HepG2 (cell line): ENCODE data around the gene C16orf82. TPM values are rescaled to one million over a fixed set of nuclear protein-coding genes. Genes with fewer than 3 reads are reported as not detected.

Source experiments
- ATAC-seq: fragments of 200-7000 bp; cut with Tn5 transposase; 3 replicates; pipeline ENCODE4 v1.9.1; 2020; ENCODE audit warnings: mild to moderate bottlenecking, moderate library complexity
- BruUV-seq: library from RNA; stranded (reverse); fragments of 400-500 nt; replicated peaks from 2 replicates; lab custom pipeline; 2021; lab: Mats Ljungman, UMichigan
- CTCF ChIA-PET: fragments of 300-600 bp; formaldehyde crosslinking; extraction: SDS; loops from one replicate; lab custom pipeline; 2021; ENCODE audit warnings: low total read pairs, inconsistent platforms, low intra/inter-chr PET ratio; lab: Yijun Ruan, JAX
- POLR2A ChIA-PET: fragments of 350-600 bp; sonication (Branson Sonifier 250); formaldehyde crosslinking; loops from one replicate; lab custom pipeline; 2020; ENCODE audit warnings: antibody characterized with exemption, inconsistent platforms; lab: Yijun Ruan, JAX
- DNase-seq: peaks from one replicate; pipeline ENCODE4 v3.0.0-alpha.2; 2015; ENCODE audit warnings: low spot score
- FAIRE-seq: peaks from 3 replicates; lab custom pipeline; 2011; peaks lifted over from hg19 to GRCh38; lab: Jason Lieb, UNC
- H2AFZ ChIP-seq: one replicate; pipeline ENCODE4 v1.6.1; 2011; ENCODE audit warnings: low read length, inconsistent platforms
- H3K27ac ChIP-seq: fragments of 300-600 bp; 3 replicates; pipeline ENCODE4 v1.8.0; 2011; ENCODE audit warnings: mixed run types, mild to moderate bottlenecking, mixed read lengths, low read length, inconsistent platforms; ENCODE audit not compliant: insufficient read depth; ENCODE audit errors: extremely low read length
- H3K27me3 ChIP-seq, 2 experiments: fragments of 200-600 bp in 1 of 2; 2 replicates in 1 of 2; 3 replicates in 1 of 2; pipeline versions ENCODE4 v1.6.0 to v1.8.0; 2011; ENCODE audit warnings: low read length in 2 of 2, mild to moderate bottlenecking in 2 of 2, moderate library complexity in 2 of 2, inconsistent platforms in 1 of 2; ENCODE audit not compliant: insufficient read depth in 2 of 2, control insufficient read depth in 1 of 2
- H3K36me3 ChIP-seq, 2 experiments: fragments of 200-600 bp in 1 of 2; replicated peaks in 1 of 2; 2 replicates in 1 of 2; 3 replicates in 1 of 2; pipeline versions ENCODE4 v1.5.1 to v1.8.0; 2011; ENCODE audit warnings: low read length in 2 of 2, inconsistent platforms in 1 of 2; ENCODE audit not compliant: insufficient read depth in 2 of 2, control insufficient read depth in 1 of 2
- H3K4me1 ChIP-seq: 2 replicates; pipeline ENCODE4 v1.5.1; 2012; ENCODE audit warnings: low read length, inconsistent platforms; ENCODE audit not compliant: insufficient read depth
- H3K4me2 ChIP-seq: 2 replicates; pipeline ENCODE4 v1.6.0; 2011; ENCODE audit warnings: low read depth, low read length, inconsistent platforms
- H3K4me3 ChIP-seq, 3 experiments: fragments of 200-600 bp in 1 of 3; sonication (generic), shearing (Covaris generic) in 1 of 3; replicated peaks in 1 of 3; 2 replicates each; pipeline ENCODE4 v1.5.1; 2011 to 2016; ENCODE audit warnings: low read length in 3 of 3, inconsistent platforms in 2 of 3, low read depth in 2 of 3, mild to moderate bottlenecking in 2 of 3, control low read depth in 1 of 3, mixed read lengths in 1 of 3; ENCODE audit not compliant: insufficient read depth in 1 of 3
- H3K79me2 ChIP-seq: one replicate; pipeline ENCODE4 v1.6.1; 2011; ENCODE audit warnings: low read length, inconsistent platforms; ENCODE audit not compliant: insufficient read depth
- H3K9ac ChIP-seq: 2 replicates; pipeline ENCODE4 v1.6.0; 2011; ENCODE audit warnings: mild to moderate bottlenecking, low read depth, low read length, inconsistent platforms; ENCODE audit not compliant: insufficient read depth
- H3K9me3 ChIP-seq: 2 replicates; pipeline ENCODE4 v1.5.1; 2012; ENCODE audit warnings: mild to moderate bottlenecking, low read length
- H4K20me1 ChIP-seq: 2 replicates; pipeline ENCODE4 v1.6.0; 2011; ENCODE audit warnings: inconsistent platforms, mild to moderate bottlenecking, low read length, moderate library complexity; ENCODE audit not compliant: insufficient read depth
- AKAP8 ChIP-seq: sonication (generic); formaldehyde crosslinking; IDR thresholded peaks from 2 replicates; pipeline ENCODE4 v1.5.1; 2020; ENCODE audit warnings: mild to moderate bottlenecking, missing genetic modification reagents
- HOXD1 ChIP-seq: sonication (generic); formaldehyde crosslinking; IDR thresholded peaks from 2 replicates; pipeline ENCODE4 v1.5.0; 2020; ENCODE audit warnings: missing genetic modification reagents
- NFYB ChIP-seq: sonication (generic); formaldehyde crosslinking; IDR thresholded peaks from 2 replicates; pipeline ENCODE4 v1.4.0; 2020; ENCODE audit warnings: missing genetic modification reagents
- NFYC ChIP-seq: IDR thresholded peaks from 2 replicates; pipeline ENCODE4 v1.6.1; 2016; ENCODE audit warnings: missing genetic modification reagents, missing compliant biosample characterization
- PBX2 ChIP-seq: IDR thresholded peaks from 2 replicates; pipeline ENCODE4 v1.6.1; 2016; ENCODE audit warnings: control low read depth
- SP2 ChIP-seq: sonication (generic); formaldehyde crosslinking; IDR thresholded peaks from 2 replicates; pipeline ENCODE4 v1.5.1; 2020; ENCODE audit warnings: mild to moderate bottlenecking, missing genetic modification reagents
- WGBS: methylation state at CpG from one replicate; pipeline ENCODE4 v1.1.6; 2017; ENCODE audit warnings: low lambda C conversion rate; 5-methylcytosine and 5-hydroxymethylcytosine counted together
- in situ Hi-C: cut with HindIII; loops from 2 replicates; pipeline ENCODE4 v1.10.0; 2017; ENCODE audit warnings: low pct_unique_long_range_greater_than_20kb; ENCODE audit not compliant: extremely low pct_ligation_motif_present
- intact Hi-C: fragments of 100-400 bp; cut with micrococcal nuclease; formaldehyde crosslinking; loops from one replicate; pipeline ENCODE4 v1.10.0; 2022; ENCODE audit not compliant: unreplicated experiment
- polyA plus RNA-seq, 8 experiments: library from polyadenylated mRNA; depleted of rRNA in 3 of 8; stranded (reverse) in 7 of 8; unstranded in 1 of 8; fragments of >200 nt; fragmentation: Illumina TruSeq in 4 of 8; extraction: Trizol in 4 of 8; gene quantifications; 2 replicates each; pipeline versions ENCODE4 v1.2.1 to v1.2.3, GENCODE V29; 2011 to 2016; ENCODE audit warnings: low read depth in 4 of 8, missing spikeins in 1 of 8, mixed read lengths in 1 of 8; ENCODE audit not compliant: insufficient read depth in 1 of 8
- total RNA-seq, 5 experiments: library from RNA; depleted of rRNA; stranded (reverse); fragments of >200 nt; fragmentation: Illumina TruSeq; extraction: Trizol; gene quantifications; 2 replicates each; pipeline ENCODE4 v1.2.3, GENCODE V29; 2016; ENCODE audit warnings: low read depth in 1 of 5
- TF ChIP-seq, protein P1 (sequence below): sonication (generic); formaldehyde crosslinking; conservative IDR thresholded peaks from 2 replicates; pipeline ENCODE4 v1.8.0; 2022; ENCODE audit warnings: low read depth, missing genetic modification reagents

C16orf82 gene
- total and polyA plus RNA-seq, 2 of the 13 experiments (the other 11 are each of a cell fraction or from before 2014, with no cell fraction given), result not detected

DNA sequence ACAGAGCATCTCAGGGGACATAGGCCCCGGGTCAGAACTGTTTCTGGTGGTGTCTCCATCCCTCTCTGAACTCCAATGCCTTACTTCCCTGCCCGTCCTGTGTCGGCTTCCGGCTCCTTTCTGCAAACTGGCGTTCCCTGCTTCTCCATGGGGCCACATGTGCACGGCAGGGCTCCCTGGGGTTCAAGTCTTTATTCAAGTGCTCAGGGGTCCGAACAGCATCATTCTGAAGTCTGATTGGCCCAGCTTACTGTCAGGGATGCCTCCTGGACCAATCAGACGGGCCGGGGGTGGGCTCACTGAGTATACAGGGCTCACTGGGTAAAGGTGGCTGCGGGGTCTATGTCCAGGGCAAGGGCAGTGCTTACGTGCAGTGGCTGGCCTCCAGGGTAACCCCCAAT is 17.1 kb downstream of the C16orf82 start:
- peak; percentile 66 for ATAC-seq
- no peak for FAIRE-seq
- Histone ChIP-seq H3K4me2 (no peak overlapping the region), H3K9ac (no peak overlapping the region), H3K27ac (no peak overlapping the region), H4K20me1 (no peaks in the 10 kb centered on the region), H3K27me3 (peaks cover 0 to 14% of the 10 kb centered on the region in 2 experiments; a peak in 3 of 5 replicates), H3K9me3 (no peaks in the 10 kb centered on the region), H3K4me1 (no peaks in the 10 kb centered on the region), H2AFZ (no peak overlapping the region), H3K79me2 (no peaks in the 10 kb centered on the region), H3K36me3 (no peaks in the 10 kb centered on the region), H3K4me3 (no peak overlapping the region)
- DNase-seq, result no peak
- CTCF ChIA-PET, result no interaction called here
- intact Hi-C loops (no loop called here), in situ Hi-C loops (no loop called here)
- WGBS, result 22% methylated on average over 11 of the region's 11 CpGs
- no TSS peak for BruUV-seq
- peak; percentile 79 for TF ChIP-seq NFYB (CRISPR knock-in tag)
- TF ChIP-seq NFYC (CRISPR knock-in tag), result peak; percentile 77
- TF ChIP-seq, protein P1, sequence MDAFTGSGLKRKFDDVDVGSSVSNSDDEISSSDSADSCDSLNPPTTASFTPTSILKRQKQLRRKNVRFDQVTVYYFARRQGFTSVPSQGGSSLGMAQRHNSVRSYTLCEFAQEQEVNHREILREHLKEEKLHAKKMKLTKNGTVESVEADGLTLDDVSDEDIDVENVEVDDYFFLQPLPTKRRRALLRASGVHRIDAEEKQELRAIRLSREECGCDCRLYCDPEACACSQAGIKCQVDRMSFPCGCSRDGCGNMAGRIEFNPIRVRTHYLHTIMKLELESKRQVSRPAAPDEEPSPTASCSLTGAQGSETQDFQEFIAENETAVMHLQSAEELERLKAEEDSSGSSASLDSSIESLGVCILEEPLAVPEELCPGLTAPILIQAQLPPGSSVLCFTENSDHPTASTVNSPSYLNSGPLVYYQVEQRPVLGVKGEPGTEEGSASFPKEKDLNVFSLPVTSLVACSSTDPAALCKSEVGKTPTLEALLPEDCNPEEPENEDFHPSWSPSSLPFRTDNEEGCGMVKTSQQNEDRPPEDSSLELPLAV (CRISPR knock-in tag), result no peak
- peak; percentile 73 for TF ChIP-seq PBX2
- peak; percentile 70 for TF ChIP-seq SP2
- no peak for TF ChIP-seq HOXD1 (CRISPR knock-in tag)
- TF ChIP-seq AKAP8 (CRISPR knock-in tag), result no peak
- POLR2A ChIA-PET, result no interaction called here
